GM10248 (cell line): ENCODE measurements around the gene BUB1.
"Not testable (repeated sequence)": the region's sequence is repeated elsewhere in the genome, so short reads cannot be mapped to it uniquely, and the experiment has no call there.

Experiments used
- CTCF ChIA-PET: fragments of 300-600 bp; sonication (Branson Sonifier 250); formaldehyde crosslinking; extraction: SDS; loops from one replicate; lab custom pipeline; 2021; ENCODE audit warnings: antibody characterized with exemption; lab: Yijun Ruan, JAX
- POLR2A ChIA-PET: fragments of 350-650 bp; sonication (Branson Sonifier 250); formaldehyde crosslinking; extraction: SDS; loops from one replicate; lab custom pipeline; 2020; ENCODE audit warnings: antibody characterized with exemption; lab: Yijun Ruan, JAX
- DNase-seq: peaks from one replicate; pipeline ENCODE4 v3.0.0; 2012; ENCODE audit errors: extremely low spot score
- CTCF ChIP-seq: IDR thresholded peaks from 2 replicates; pipeline ENCODE4 v1.5.1; 2012; ENCODE audit warnings: mild to moderate bottlenecking, low read depth; ENCODE audit errors: extremely low read depth, missing control alignments, control extremely low read depth

Gene BUB1

GRCh38 chr2:110712737-110713136 is 34.9 kb upstream of the BUB1 start:
- ChIA-PET POLR2A (no interaction called here), CTCF (interaction anchor here (1.2 to 2.8 kb wide), 2 partner anchors 8 to 32 kb away, joined by 3 to 13 read pairs; no protein-coding TSS in a partner anchor)
- no peak for TF ChIP-seq CTCF
- DNase-seq, result no peak

GRCh38 chr2:110708455-110708854 is 30.6 kb upstream of the BUB1 start:
- ChIA-PET POLR2A (no interaction called here), CTCF (no interaction called here)
- no peak for DNase-seq
- TF ChIP-seq CTCF, result no peak

GRCh38 chr2:110707386-110707965 is 29.6 kb upstream of the BUB1 start:
- ChIA-PET POLR2A (no interaction called here), CTCF (interaction anchor here (0.8 to 1.0 kb wide), 3 partner anchors 14 to 49 kb away, joined by 3 to 4 read pairs (median 3); no protein-coding TSS in a partner anchor)
- DNase-seq, result no peak
- no peak for TF ChIP-seq CTCF

- TF ChIP-seq CTCF, result no peak
- DNase-seq, result no peak
- CTCF ChIA-PET, result no interaction called here
- POLR2A ChIA-PET, result no interaction called here
These were observed 24.9 kb upstream of the BUB1 start for GRCh38 chr2:110702514-110703380.

DNA sequence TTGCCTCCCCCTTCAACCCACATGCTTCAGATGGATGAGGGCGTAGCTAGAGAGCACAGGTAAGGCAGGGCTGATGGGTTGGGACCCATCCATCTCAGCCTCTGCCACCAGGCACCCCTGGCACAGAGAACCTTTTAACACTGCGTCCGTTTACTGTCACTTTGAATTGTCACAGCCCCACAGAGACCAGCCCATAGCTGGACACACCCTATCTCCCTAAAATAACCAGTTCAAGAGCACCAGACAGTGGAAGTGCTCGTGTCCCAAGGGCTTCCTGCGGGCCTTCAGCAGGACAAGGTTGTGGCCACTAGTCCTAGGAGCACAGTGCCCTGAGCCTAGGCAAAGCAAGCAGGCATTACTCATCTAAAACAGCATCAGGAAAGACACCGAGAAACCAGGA is 20.4 kb upstream of the BUB1 start:
- CTCF ChIA-PET, DNase-seq, POLR2A ChIA-PET: not testable (repeated sequence)

DNA sequence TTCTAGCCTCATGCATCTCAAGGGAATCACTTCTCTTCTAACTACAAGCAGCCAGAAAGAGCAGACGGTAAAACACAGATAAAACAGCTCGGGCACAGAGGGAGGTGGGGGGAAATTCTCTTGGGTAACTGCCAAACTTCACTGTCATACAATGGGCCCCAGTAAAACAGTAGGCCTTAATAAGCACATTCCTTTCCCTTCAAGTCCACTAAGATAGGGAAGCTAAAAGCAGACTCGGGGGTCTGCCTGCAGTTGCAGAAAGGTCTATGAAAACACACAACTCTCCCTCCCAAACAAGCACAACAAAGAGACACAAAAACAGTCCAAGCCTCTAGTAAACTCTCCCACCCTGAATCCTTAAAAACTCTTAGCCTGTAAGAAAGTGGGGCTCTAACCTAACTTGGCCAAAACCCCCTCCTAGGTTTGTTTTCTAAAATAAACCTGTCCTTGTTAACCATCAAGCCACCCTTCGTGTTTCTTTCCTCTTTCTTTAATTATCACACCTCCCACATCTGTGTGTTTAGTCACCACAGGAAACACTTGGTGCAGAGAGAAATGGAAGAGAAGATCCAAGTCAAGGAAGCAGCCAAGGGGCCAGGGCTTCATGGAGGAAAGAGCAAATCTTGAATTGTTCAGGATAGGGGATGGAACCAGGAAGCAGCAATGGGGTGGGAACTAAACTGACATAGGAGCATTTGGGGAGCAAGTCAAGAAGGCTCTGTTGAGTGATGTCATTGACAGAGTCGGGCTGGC is 17.5 kb upstream of the BUB1 start:
- DNase-seq, CTCF ChIA-PET, POLR2A ChIA-PET: not testable (repeated sequence)

DNA sequence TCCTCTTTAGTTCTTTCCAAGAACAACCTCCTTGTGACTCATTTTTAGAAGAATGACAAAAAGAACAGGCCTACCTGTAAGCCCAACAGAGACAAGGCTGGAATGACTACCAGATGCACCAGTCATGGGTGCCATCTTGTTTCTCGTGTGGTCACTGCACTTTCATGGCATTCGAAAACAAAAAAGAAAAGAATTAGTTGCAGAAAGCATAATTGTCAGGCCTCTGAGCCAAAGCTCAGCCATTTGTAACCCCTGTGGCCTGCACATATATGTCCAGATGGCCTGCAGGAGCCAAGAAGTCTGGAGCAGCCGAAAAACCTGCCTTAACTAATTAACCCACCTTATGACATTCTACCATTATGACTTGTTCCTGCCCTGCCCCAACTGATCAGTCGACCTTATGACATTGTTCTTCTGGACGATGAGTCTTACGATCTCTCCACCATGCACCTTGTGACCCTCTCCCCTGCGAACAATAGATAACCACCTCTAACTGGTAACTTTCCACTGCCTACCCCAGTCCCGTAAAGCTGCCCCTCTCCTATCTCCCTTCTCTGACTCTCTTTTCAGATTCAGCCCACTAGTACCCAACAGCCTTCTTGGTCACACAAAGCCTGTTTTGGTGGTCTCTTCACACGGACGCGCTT is 13.9 kb upstream of the BUB1 start:
- CTCF ChIA-PET, result no interaction called here
- DNase-seq, result no peak
- TF ChIP-seq CTCF, result no peak
- POLR2A ChIA-PET, result no interaction called here
